Stimulated activated CD4-positive, alpha-beta T cell treated with anti-CD3 and anti-CD28 coated beads, Interleukin-2, amount 100 ng/mL, for 24 hours (primary cell): Measurements from ENCODE around the gene GPI.
A peak's percentile ranks its signal among the peaks of the same experiment; 100 is the strongest.
"Not testable (repeated sequence)": the region's sequence is repeated elsewhere in the genome, so short reads cannot be mapped to it uniquely, and the experiment has no call there.

ENCODE experiments used
- DNase-seq, 2 donors: peaks; one replicate each; pipeline ENCODE4 v3.0.0-alpha.2; 2020

Gene GPI

GRCh38 chr19:34370117-34370516 is 5.1 kb downstream of the GPI start:
- DNase-seq = no peak

- DNase-seq = no peak
Observed at GRCh38 chr19:34370983-34371382, 6.0 kb downstream of the GPI start.

DNA sequence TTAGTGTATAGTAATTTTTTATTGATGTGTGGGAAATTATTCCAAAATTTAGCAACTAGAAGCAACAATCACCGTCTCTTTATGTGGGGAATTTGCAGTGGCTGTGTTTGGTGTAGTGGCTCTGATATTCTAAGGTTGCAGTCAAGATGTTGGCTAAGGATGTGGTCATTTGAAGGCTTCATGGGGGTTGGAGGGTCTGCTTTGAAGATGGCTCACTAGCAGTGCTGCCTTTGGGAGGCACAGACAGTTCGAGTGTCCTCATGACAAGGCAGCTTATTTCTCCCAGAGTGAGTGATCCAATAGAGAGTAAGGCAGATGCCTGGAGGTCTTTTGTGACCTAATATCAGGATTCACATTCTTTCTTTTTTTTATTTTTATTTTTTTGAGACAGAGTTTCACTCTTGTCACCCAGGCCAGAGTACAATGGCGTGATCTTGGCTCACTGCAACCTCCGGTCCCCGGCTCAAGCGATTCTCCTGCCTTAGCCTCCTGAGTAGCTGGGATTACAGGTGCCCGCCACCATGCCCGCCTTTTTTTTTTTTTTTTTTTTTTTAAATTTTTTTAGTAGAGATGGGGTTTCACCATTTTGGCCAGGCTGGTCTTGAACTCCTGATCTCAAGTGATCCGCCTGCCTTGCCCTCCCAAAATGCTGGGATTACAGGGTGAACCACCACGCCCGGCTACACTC is 8.7 kb downstream of the GPI start:
- DNase-seq = no peak

GRCh38 chr19:34375598-34375997 is 10.6 kb downstream of the GPI start:
- DNase-seq = no peak

DNA sequence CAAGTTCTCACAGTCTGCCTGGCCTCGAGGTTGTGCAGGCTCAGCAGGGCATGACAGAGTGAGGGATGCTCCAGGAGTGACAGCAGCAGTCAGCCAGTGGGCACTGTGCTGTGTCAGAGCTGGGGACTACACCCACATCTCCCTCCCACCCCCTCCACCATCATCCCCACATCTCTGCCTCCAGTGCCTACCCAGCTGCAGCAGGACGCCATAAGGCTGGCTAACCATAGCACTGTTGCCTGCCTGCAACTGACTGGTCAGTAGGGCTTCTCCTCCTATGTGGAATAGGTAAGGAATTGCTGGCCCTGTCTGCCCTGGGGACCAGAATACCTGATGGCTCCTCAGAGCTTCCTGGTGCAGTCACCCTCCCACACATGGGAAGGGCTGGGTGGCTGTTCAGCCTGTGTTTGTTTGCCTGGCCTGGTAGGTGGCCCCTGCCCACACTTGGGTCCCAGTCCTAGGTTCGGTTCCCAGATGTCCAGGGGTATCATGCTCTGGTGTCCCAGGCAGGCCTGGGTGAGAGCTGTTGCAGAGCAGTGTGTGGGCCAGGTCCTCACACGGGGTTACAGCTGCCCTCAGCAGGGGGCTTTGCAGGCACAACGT is 15.7 kb downstream of the GPI start:
- DNase-seq = no peak

- no peak for DNase-seq
Observed at GRCh38 chr19:34381399-34382251, 16.6 kb downstream of the GPI start.

GRCh38 chr19:34382471-34382870 is 17.5 kb downstream of the GPI start:
- DNase-seq = no peak

DNA sequence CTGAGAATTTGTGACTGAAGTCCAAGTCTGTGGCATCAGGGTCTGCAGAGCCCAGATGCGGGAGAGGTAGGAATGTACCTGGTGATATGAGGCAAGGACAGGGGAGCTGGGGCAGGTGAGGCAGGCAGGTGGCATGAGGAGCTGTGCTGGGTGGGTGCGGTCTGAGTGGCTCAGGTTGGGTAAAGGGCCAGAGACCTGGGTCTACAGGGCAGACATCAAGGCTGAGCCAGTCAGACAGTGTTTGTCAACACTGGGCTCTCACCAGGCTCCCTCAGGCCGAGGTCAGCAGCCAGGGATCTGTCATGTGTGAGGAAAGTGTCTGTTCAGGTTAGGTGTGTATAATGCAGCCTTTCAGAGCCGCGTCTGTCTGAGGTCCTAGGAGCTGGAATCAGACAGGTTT is 18.6 kb downstream of the GPI start:
- DNase-seq = no peak

GRCh38 chr19:34386645-34387445 is 21.8 kb downstream of the GPI start:
- no peak for DNase-seq

GRCh38 chr19:34387446-34387810 is 22.4 kb downstream of the GPI start:
- no peak for DNase-seq

DNA sequence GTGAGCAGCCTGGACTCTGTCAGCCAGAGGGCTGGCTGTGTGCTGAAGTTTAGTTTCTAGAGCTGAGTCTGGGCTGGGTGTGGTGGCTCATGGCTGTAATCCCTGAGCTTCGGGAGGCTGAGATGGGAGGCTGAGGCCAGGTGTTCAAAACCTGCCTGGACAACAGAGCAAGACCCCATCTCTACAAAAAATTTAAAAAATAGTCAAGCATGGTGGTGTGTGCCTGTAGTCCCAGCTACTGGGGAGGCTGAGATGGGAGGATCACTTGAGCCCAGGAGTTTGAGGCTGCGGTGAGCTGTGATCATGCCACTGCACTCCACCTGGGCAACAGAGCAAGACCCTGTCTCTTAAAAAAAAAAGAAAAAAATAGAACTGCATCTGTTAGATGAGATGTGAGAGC is 23.7 kb downstream of the GPI start:
- DNase-seq = not testable (repeated sequence)

GRCh38 chr19:34391813-34392212 is 26.8 kb downstream of the GPI start:
- no peak for DNase-seq

- DNase-seq = no peak
Observed at GRCh38 chr19:34393031-34393430, 28.0 kb downstream of the GPI start.

- DNase-seq = no peak
Observed at GRCh38 chr19:34393629-34394028, 28.6 kb downstream of the GPI start.

- no peak for DNase-seq
Observed at GRCh38 chr19:34397853-34398252, 32.9 kb downstream of the GPI start.

DNA sequence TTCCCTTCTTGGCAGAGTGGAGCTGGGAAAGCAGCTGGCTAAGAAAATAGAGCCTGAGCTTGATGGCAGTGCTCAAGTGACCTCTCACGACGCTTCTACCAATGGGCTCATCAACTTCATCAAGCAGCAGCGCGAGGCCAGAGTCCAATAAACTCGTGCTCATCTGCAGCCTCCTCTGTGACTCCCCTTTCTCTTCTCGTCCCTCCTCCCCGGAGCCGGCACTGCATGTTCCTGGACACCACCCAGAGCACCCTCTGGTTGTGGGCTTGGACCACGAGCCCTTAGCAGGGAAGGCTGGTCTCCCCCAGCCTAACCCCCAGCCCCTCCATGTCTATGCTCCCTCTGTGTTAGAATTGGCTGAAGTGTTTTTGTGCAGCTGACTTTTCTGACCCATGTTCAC is 34.9 kb downstream of the GPI start:
- DNase-seq = no peak

DNA sequence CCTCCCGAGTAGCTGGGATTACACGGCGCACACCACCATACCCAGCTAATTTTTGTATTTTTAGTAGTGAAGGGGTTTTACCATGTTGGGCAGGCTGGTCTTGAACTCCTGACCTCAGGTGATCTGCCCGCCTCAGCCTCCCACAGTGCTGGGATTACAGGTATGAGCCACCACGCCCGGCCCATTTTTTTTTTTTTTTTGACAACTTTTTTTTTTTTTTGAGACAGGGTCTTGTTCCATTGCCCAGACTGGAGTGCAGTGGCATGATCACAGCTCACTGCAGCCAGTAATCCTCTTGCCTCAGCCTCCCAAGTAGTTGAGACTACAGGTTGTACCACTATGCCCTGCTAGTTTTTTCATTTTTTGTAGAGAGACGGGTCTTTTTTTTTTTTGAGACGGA is 35.8 kb downstream of the GPI start:
- not testable (repeated sequence) for DNase-seq

- no peak for DNase-seq
Observed at GRCh38 chr19:34402074-34402600, 37.1 kb downstream of the GPI start.

- DNase-seq = no peak
Observed at GRCh38 chr19:34403784-34404108, 38.8 kb downstream of the GPI start.

DNA sequence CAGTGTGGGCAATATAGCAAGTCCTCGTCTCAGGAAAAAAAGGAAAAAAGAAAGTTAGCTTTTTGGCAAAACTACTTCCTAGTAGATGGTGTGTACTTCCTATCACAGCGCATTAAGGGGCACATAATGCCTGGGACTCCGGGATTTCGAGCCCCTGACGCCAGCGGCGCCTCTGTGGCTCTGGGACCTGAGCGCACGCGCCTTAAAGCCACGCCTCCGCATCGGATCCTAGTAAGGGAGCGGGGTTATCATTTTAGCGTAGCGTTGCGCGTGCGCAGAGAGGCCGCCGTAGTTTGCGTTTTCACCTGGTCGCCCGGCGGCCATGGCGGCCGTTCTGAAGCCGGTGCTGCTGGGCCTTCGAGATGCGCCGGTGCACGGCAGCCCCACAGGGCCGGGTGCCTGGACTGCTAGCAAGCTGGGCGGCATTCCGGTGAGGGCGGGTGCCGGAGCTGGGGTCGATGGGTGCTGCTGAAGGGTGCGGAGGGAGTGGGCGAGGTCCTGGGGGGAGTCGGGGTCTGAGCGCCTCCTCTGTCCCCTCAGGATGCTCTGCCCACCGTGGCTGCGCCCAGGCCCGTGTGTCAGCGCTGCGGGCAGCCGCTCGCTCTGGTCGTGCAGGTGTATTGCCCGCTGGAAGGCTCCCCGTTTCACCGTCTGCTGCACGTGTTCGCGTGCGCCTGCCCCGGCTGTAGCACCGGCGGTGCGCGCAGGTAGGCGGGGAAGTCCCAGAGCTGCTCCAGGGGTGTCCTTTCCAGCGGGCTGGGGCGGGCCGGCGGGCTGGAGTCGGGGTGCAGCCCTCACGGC is 39.3 kb downstream of the GPI start, which contains the start of gene PDCD2L:
Gene PDCD2L (plus strand): TSS at position 291 of the 801 bp plus-strand sequence. CDS start 32 bp downstream, at position 323.
- peak; percentile 96 for DNase-seq

DNA sequence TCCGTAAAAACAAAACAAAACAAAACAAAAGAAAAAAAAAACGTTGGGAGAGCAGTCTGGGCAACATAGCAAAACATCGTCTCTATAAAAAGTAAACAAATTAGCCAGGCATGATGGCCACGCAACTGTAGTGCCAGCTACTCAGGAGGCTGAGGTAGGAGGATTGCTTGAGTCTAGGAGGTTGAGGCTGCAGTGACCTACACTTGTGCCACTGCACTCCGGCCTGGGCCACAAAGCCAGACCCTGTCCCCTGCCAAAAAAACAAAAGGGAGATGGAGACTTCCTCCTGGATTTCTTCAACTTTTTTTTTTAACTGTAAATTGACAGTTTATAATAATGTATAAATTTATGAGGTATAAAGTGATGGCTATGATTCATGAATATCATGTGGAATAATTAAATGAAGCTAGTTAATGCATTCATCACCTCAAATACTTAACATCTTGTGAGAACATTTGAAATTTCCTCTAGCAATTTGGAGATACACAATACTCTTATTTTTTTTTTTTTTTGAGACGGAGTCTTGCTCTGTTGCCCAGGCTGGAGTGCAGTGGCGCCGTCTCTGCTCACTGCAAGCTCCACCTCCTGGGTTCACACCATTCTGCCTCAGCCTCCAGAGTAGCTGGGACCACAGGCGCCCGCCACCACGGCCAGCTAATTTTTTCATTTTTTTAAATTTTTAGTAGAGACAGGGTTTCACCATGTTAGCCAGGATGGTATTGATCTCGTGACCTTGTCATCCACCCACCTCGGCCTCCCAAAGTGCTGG is 41.1 kb downstream of the GPI start:
- DNase-seq = no peak
